B cell (primary cell): ENCODE data around the gene NAE1. TPM values are rescaled to one million over a fixed set of nuclear protein-coding genes. Genes with fewer than 3 reads are reported as not detected.

Experiments
- ATAC-seq: fragments of 200-7000 bp; cut with Tn5 transposase; one replicate; pipeline ENCODE4 v1.10.0; 2021; ENCODE audit warnings: low read depth, mild to moderate bottlenecking, moderate number of reproducible peaks, moderate library complexity
- CTCF ChIA-PET: fragments of 350-600 bp; sonication (Branson Sonifier 250); formaldehyde crosslinking; loops from one replicate; lab custom pipeline; 2021; ENCODE audit warnings: antibody characterized with exemption, inconsistent platforms; lab: Charles Lee
- POLR2A ChIA-PET: fragments of 350-600 bp; sonication (Branson Sonifier 250); formaldehyde crosslinking; loops from one replicate; lab custom pipeline; 2021; ENCODE audit warnings: antibody characterized with exemption; lab: Charles Lee
- DNase-seq: peaks from one replicate; pipeline ENCODE4 v3.0.0; 2013
- H2AFZ ChIP-seq: 2 replicates; pipeline ENCODE4 v1.6.1; 2012; ENCODE audit warnings: mild to moderate bottlenecking, low read depth, low read length; ENCODE audit not compliant: insufficient read depth, poor library complexity, severe bottlenecking
- H3K27ac ChIP-seq, 2 donors: 1 replicate in 1 of 2; 2 replicates in 1 of 2; pipeline ENCODE4 v1.5.1; 2012 to 2013; ENCODE audit warnings: low read length in 2 of 2, mild to moderate bottlenecking in 2 of 2, moderate library complexity in 1 of 2
- H3K27me3 ChIP-seq, 4 experiments: fragments of 200-600 bp in 1 of 4; sonication (generic) in 1 of 4; replicated peaks in 1 of 4; 1 replicate in 2 of 4; 2 replicates in 2 of 4; pipeline versions ENCODE4 v1.6.1 to v1.7.0; 2013 to 2016; ENCODE audit warnings: low read length in 3 of 4, mild to moderate bottlenecking in 2 of 4, mixed read lengths in 1 of 4, moderate library complexity in 1 of 4; ENCODE audit not compliant: insufficient read depth in 4 of 4, control insufficient read depth in 3 of 4; ENCODE audit errors: control extremely low read depth in 1 of 4
- H3K36me3 ChIP-seq, 2 experiments: replicated peaks in 1 of 2; 1 replicate in 1 of 2; 2 replicates in 1 of 2; pipeline versions ENCODE4 v1.6.1 to v1.7.1; 2013; ENCODE audit warnings: low read length in 1 of 2; ENCODE audit not compliant: insufficient read depth in 2 of 2, control insufficient read depth in 1 of 2; ENCODE audit errors: control extremely low read depth in 1 of 2, extremely low read depth in 1 of 2
- H3K4me1 ChIP-seq, 2 donors: fragments of 200-600 bp in 1 of 2; sonication (generic) in 1 of 2; 1 replicate in 1 of 2; 2 replicates in 1 of 2; pipeline versions ENCODE4 v1.5.1 to v1.6.1; 2013 to 2017; ENCODE audit warnings: low read length in 2 of 2; ENCODE audit not compliant: control insufficient read depth in 2 of 2, insufficient read depth in 2 of 2
- H3K4me2 ChIP-seq: replicated peaks from 2 replicates; pipeline ENCODE3; 2012; ENCODE audit warnings: mild to moderate bottlenecking, low read depth, low read length; ENCODE audit not compliant: poor library complexity, severe bottlenecking
- H3K4me3 ChIP-seq, 5 experiments: fragments of 200-600 bp in 1 of 5; sonication (generic) in 1 of 5; 1 replicate in 3 of 5; 2 replicates in 2 of 5; pipeline versions ENCODE4 v1.5.1 to v1.7.0; 2011 to 2016; ENCODE audit warnings: low read length in 4 of 5, mild to moderate bottlenecking in 4 of 5, low read depth in 2 of 5, control low read depth in 1 of 5, moderate library complexity in 1 of 5; ENCODE audit not compliant: insufficient read depth in 1 of 5; ENCODE audit errors: control extremely low read depth in 1 of 5, extremely low read depth in 1 of 5
- H3K79me2 ChIP-seq: fragments of 200-600 bp; sonication (generic); one replicate; pipeline ENCODE4 v1.6.0; 2016; ENCODE audit warnings: low read length; ENCODE audit not compliant: control insufficient read depth, insufficient read depth
- H3K9ac ChIP-seq: fragments of 200-600 bp; sonication (generic); 2 replicates; pipeline ENCODE4 v1.6.1; 2017; ENCODE audit warnings: mild to moderate bottlenecking, low read length, moderate library complexity
- H3K9me3 ChIP-seq, 3 donors: one replicate each; pipeline versions ENCODE4 v1.6.1 to v1.7.1; 2013; ENCODE audit warnings: low read length in 2 of 3; ENCODE audit not compliant: control insufficient read depth in 2 of 3, insufficient read depth in 1 of 3; ENCODE audit errors: control extremely low read depth in 1 of 3
- H4K20me1 ChIP-seq: 2 replicates; pipeline ENCODE4 v1.6.0; 2012; ENCODE audit warnings: mild to moderate bottlenecking, low read length; ENCODE audit not compliant: insufficient read depth, control insufficient read depth, poor library complexity, severe bottlenecking
- H3K27ac Mint-ChIP-seq: one replicate; pipeline ENCODE4 v1.8.0; 2021; ENCODE audit warnings: mixed read lengths
- H3K27me3 Mint-ChIP-seq: one replicate; pipeline ENCODE4 v1.8.0; 2021; ENCODE audit warnings: mixed read lengths
- H3K4me1 Mint-ChIP-seq: one replicate; pipeline ENCODE4 v1.8.0; 2021; ENCODE audit warnings: mixed read lengths
- H3K4me3 Mint-ChIP-seq: one replicate; pipeline ENCODE4 v1.8.0; 2021; ENCODE audit warnings: mixed read lengths
- H3K9me3 Mint-ChIP-seq: one replicate; pipeline ENCODE4 v1.8.0; 2022; ENCODE audit warnings: mixed read lengths; ENCODE audit not compliant: insufficient read depth
- EZH2 ChIP-seq: IDR thresholded peaks from 2 replicates; pipeline ENCODE4 v1.6.1; 2012; ENCODE audit warnings: borderline replicate concordance, low read depth, mild to moderate bottlenecking, moderate library complexity, low read length; ENCODE audit not compliant: insufficient read depth, poor library complexity, severe bottlenecking
- WGBS: methylation state at CpG from one replicate; pipeline ENCODE4 v1.1.5; 2013; ENCODE audit warnings: missing lambda C conversion rate; ENCODE audit not compliant: insufficient coverage; 5-methylcytosine and 5-hydroxymethylcytosine counted together
- intact Hi-C: fragments of 100-400 bp; cut with micrococcal nuclease; formaldehyde crosslinking; loops from one replicate; pipeline ENCODE4 v1.10.0; 2022
- polyA plus RNA-seq: library from polyadenylated mRNA; depleted of rRNA; stranded (reverse); fragments of >200 nt; gene quantifications from 2 replicates; pipeline ENCODE4 v1.2.3, GENCODE V29; 2012
- total RNA-seq, 2 donors: library from RNA; stranded (reverse); fragments of 120-200 nt in 1 of 2; gene quantifications; 1 replicate in 1 of 2; 2 replicates in 1 of 2; pipeline versions ENCODE4 v1.2.3 to v1.2.4, GENCODE V29; 2013 to 2022
- TF ChIP-seq, protein P1 (sequence below): fragments of 200-600 bp; IDR thresholded peaks from one replicate; pipeline ENCODE4 v1.8.0; 2022; ENCODE audit warnings: antibody characterized with exemption, mild to moderate bottlenecking

NAE1 gene
- total and polyA plus RNA-seq, 2 donors (not counting 1 experiment from before 2014, with no cell fraction given) = 19.3 to 57.6 TPM

DNA sequence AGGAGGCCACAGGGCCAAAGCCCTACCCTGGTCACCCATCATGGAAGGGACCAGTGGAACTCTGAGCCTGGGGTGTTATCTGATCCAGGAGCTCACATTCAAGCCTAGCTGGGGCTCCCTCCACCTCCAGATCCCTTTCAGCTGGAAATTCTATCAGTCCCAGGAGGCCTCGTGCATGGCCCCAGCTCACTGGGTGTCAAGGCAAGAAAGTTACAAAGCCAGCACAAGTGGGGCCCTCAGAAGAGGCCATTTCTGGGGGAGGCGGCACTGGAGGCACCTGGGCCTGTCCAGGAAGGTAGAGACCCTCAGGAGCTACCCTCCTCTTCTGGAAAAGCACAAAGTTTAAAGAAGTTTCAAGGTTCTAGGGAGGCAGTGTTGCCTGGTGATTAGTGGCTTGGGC is 18.2 kb upstream of the NAE1 start:
- Histone ChIP-seq H3K27me3 (peaks cover 0 to 26% (median 9%) of the 10 kb centered on the region in 4 experiments), H3K36me3 (no peaks in the 10 kb centered on the region), H3K9me3 (no peaks in the 10 kb centered on the region), H3K4me2 (no peak overlapping the region), H4K20me1 (no peaks in the 10 kb centered on the region), H3K4me1 (peaks cover 15 to 17% of the 10 kb centered on the region in 2 donors), H3K4me3 (no peak overlapping the region), H3K79me2 (no peaks in the 10 kb centered on the region), H3K9ac (no peak overlapping the region), H3K27ac (no peak overlapping the region), H2AFZ (no peak overlapping the region)
- Mint-ChIP-seq H3K9me3 (no peaks in the 10 kb centered on the region), H3K4me1 (peaks cover 12% of the 10 kb centered on the region), H3K27ac (no peak overlapping the region), H3K27me3 (peaks cover 31% of the 10 kb centered on the region), H3K4me3 (no peak overlapping the region)
- WGBS = 96% methylated on average over 2 of the region's 2 CpGs
- ChIA-PET CTCF (interaction anchor here (1.2 to 2.8 kb wide), 3 partner anchors 19 to 24 kb away, joined by 3 to 14 read pairs (median 5); partner anchors contain the start of gene NAE1), POLR2A (no interaction called here)
- intact Hi-C loops = no loop called here
- DNase-seq (no peak), ATAC-seq (no peak)
- TF ChIP-seq EZH2 = no peak
- TF ChIP-seq, protein P1, sequence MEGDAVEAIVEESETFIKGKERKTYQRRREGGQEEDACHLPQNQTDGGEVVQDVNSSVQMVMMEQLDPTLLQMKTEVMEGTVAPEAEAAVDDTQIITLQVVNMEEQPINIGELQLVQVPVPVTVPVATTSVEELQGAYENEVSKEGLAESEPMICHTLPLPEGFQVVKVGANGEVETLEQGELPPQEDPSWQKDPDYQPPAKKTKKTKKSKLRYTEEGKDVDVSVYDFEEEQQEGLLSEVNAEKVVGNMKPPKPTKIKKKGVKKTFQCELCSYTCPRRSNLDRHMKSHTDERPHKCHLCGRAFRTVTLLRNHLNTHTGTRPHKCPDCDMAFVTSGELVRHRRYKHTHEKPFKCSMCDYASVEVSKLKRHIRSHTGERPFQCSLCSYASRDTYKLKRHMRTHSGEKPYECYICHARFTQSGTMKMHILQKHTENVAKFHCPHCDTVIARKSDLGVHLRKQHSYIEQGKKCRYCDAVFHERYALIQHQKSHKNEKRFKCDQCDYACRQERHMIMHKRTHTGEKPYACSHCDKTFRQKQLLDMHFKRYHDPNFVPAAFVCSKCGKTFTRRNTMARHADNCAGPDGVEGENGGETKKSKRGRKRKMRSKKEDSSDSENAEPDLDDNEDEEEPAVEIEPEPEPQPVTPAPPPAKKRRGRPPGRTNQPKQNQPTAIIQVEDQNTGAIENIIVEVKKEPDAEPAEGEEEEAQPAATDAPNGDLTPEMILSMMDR = no peak

DNA sequence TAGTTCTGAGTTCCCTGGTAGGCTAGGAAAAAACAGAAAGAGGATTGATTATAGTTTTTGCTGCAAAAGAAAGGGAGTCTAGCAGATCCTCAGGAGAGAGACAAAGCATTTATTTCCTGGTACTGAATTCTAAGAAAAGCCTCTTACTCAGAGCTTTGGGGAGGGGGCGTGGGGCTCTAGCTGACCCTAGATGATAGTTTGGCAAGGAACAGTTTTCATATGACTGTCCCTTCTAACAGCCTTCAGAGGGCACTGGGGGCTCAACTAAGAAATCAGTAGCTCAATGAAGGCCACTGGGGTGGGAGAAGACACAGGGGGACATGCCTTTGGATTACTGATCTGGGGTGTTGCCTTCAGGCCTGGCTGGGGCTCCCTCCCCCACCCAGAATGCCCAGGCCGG is 17.4 kb upstream of the NAE1 start:
- H3K27me3 Mint-ChIP-seq = peaks cover 39% of the 10 kb centered on the region
- no peak for ATAC-seq

More for the DNA sequence above, 17.4 kb upstream of the NAE1 start:
- H3K9ac ChIP-seq = no peak overlapping the region
- peaks cover 18% of the 10 kb centered on the region for H3K4me1 Mint-ChIP-seq
- no peak overlapping the region for H3K27ac Mint-ChIP-seq
- no peak overlapping the region for H3K4me3 ChIP-seq
- H3K4me1 ChIP-seq = peaks cover 17 to 18% of the 10 kb centered on the region in 2 donors
- no peak overlapping the region for H3K4me2 ChIP-seq
- peaks cover 0 to 34% (median 12%) of the 10 kb centered on the region in 4 experiments for H3K27me3 ChIP-seq
- H2AFZ ChIP-seq = no peak overlapping the region
- intact Hi-C loops = no loop called here
- DNase-seq = no peak
- no peaks in the 10 kb centered on the region for H4K20me1 ChIP-seq
- CTCF ChIA-PET = interaction anchor here (1.2 to 2.8 kb wide), 2 partner anchors 20 to 24 kb away, joined by 3 to 14 read pairs; no protein-coding TSS in a partner anchor
- no CpG with 5 or more reads among the region's 2 CpGs for WGBS
- H3K27ac ChIP-seq = no peak overlapping the region
- POLR2A ChIA-PET = no interaction called here
- no peaks in the 10 kb centered on the region for H3K79me2 ChIP-seq
- no peak overlapping the region for H3K4me3 Mint-ChIP-seq
- H3K9me3 ChIP-seq = no peaks in the 10 kb centered on the region
- TF ChIP-seq, protein P1 = no peak
- TF ChIP-seq EZH2 = no peak
- no peaks in the 10 kb centered on the region for H3K36me3 ChIP-seq
- H3K9me3 Mint-ChIP-seq = no peaks in the 10 kb centered on the region
